BE2C (cell line): Measurements from ENCODE around the gene ATP8A1.

Experiments used
- DNase-seq: peaks from one replicate; pipeline ENCODE4 v3.0.0-alpha.2; 2020
- H3K27me3 ChIP-seq: fragments of 250-450 bp; sonication (Bioruptor Pico); 2 replicates; pipeline ENCODE4 v1.5.1; 2020; ENCODE audit warnings: mild to moderate bottlenecking
- H3K36me3 ChIP-seq: fragments of 250-450 bp; sonication (Bioruptor Pico); 2 replicates; pipeline ENCODE4 v1.5.1; 2020; ENCODE audit warnings: mild to moderate bottlenecking
- H3K4me1 ChIP-seq: fragments of 250-450 bp; sonication (Bioruptor Pico); 2 replicates; pipeline ENCODE4 v1.5.1; 2020
- H3K4me3 ChIP-seq: 2 replicates; pipeline ENCODE4 v1.5.1; 2011; ENCODE audit warnings: low read depth, low read length
- H3K9me3 ChIP-seq: fragments of 250-450 bp; sonication (Bioruptor Pico); 2 replicates; pipeline ENCODE4 v1.5.1; 2020
- CTCF ChIP-seq: IDR thresholded peaks from 2 replicates; pipeline ENCODE4 v1.5.1; 2012; ENCODE audit warnings: mild to moderate bottlenecking, low read depth, low read length

Gene ATP8A1

GRCh38 chr4:42588909-42589308, 68.0 kb downstream of the ATP8A1 start:
- H3K36me3 ChIP-seq, result peaks cover 11% of the 10 kb centered on the region
- H3K4me1 ChIP-seq, result peaks cover 17% of the 10 kb centered on the region
- no peaks in the 10 kb centered on the region for H3K9me3 ChIP-seq
- no peaks in the 10 kb centered on the region for H3K27me3 ChIP-seq
- no peak for TF ChIP-seq CTCF
- no peak overlapping the region for H3K4me3 ChIP-seq
- DNase-seq, result peak; percentile 23

GRCh38 chr4:42586775-42587174, 70.1 kb downstream of the ATP8A1 start:
- H3K4me3 ChIP-seq, result no peak overlapping the region
- no peak for TF ChIP-seq CTCF
- peaks cover 17% of the 10 kb centered on the region for H3K4me1 ChIP-seq

GRCh38 chr4:42579903-42580302, 77.0 kb downstream of the ATP8A1 start:
- TF ChIP-seq CTCF, result no peak
- no peaks in the 10 kb centered on the region for H3K9me3 ChIP-seq
- no peak overlapping the region for H3K4me3 ChIP-seq
- DNase-seq, result no peak
- no peaks in the 10 kb centered on the region for H3K27me3 ChIP-seq
- H3K4me1 ChIP-seq, result peaks cover 3% of the 10 kb centered on the region; the same call in 1 of the 2 replicates
- H3K36me3 ChIP-seq, result peaks cover 26% of the 10 kb centered on the region

More at GRCh38 chr4:42586775-42587174, 70.1 kb downstream of the ATP8A1 start:
- H3K36me3 ChIP-seq, result peaks cover 12% of the 10 kb centered on the region
- no peaks in the 10 kb centered on the region for H3K9me3 ChIP-seq
- H3K27me3 ChIP-seq, result no peaks in the 10 kb centered on the region
- DNase-seq, result no peak

GRCh38 chr4:42578187-42578586, 78.7 kb downstream of the ATP8A1 start:
- Histone ChIP-seq H3K9me3 (no peaks in the 10 kb centered on the region), H3K4me1 (peaks cover 3% of the 10 kb centered on the region; the same call in 1 of the 2 replicates), H3K4me3 (no peak overlapping the region), H3K27me3 (no peaks in the 10 kb centered on the region), H3K36me3 (peaks cover 26% of the 10 kb centered on the region)
- TF ChIP-seq CTCF, result peak; percentile 28
- DNase-seq, result no peak

GRCh38 chr4:42574870-42575430, 82.0 kb downstream of the ATP8A1 start:
- Histone ChIP-seq H3K27me3 (no peaks in the 10 kb centered on the region), H3K4me1 (peaks cover 21% of the 10 kb centered on the region), H3K4me3 (no peak overlapping the region), H3K36me3 (peaks cover 12% of the 10 kb centered on the region), H3K9me3 (no peaks in the 10 kb centered on the region)
- no peak for TF ChIP-seq CTCF
- DNase-seq, result no peak

- Histone ChIP-seq H3K36me3 (peaks cover 6% of the 10 kb centered on the region), H3K4me1 (peaks cover 21% of the 10 kb centered on the region), H3K4me3 (no peak overlapping the region), H3K27me3 (no peaks in the 10 kb centered on the region), H3K9me3 (no peaks in the 10 kb centered on the region)
- TF ChIP-seq CTCF, result no peak
- DNase-seq, result no peak
Measured at GRCh38 chr4:42573249-42573648, 83.7 kb downstream of the ATP8A1 start.
